Erythroblast (primary cell): ENCODE data around the gene CNEP1R1.

Source experiments
- DNase-seq, 2 experiments: peaks; one replicate each; lab custom pipeline; 2025; lab: John Stamatoyannopoulos, UW
- GATA1 ChIP-seq: IDR thresholded peaks from 2 replicates; pipeline ENCODE4 v1.6.1; 2011; ENCODE audit warnings: low read depth, mild to moderate bottlenecking, control low read depth, low read length, moderate library complexity
- POLR2A ChIP-seq: IDR thresholded peaks from 2 replicates; pipeline ENCODE4 v1.6.1; 2011; ENCODE audit warnings: mild to moderate bottlenecking, low read length

The CNEP1R1 gene

GRCh38 chr16:50024684-50025536 is at the start of gene CNEP1R1:
TSS of gene CNEP1R1 (plus strand) at chr16:50025225. CDS start at chr16:50025316, 91 bp downstream.
- TF ChIP-seq POLR2A (peak; percentile 42), GATA1 (no peak)

GRCh38 chr16:49977427-49977826 is 47.6 kb upstream of the CNEP1R1 start:
- no peak for DNase-seq
- TF ChIP-seq GATA1: no peak
- no peak for TF ChIP-seq POLR2A

More at GRCh38 chr16:50024684-50025536, at the start of gene CNEP1R1:
- peak; percentile 98 for DNase-seq

- no peak for DNase-seq
- TF ChIP-seq GATA1 (no peak), POLR2A (no peak)
Measured at GRCh38 chr16:49978569-49979326, 46.3 kb upstream of the CNEP1R1 start.

- no peak for TF ChIP-seq GATA1
- no peak for TF ChIP-seq POLR2A
- DNase-seq: no peak
Measured at GRCh38 chr16:49980166-49980565, 44.9 kb upstream of the CNEP1R1 start.

GRCh38 chr16:49986351-49987124 is 38.5 kb upstream of the CNEP1R1 start:
- TF ChIP-seq POLR2A (no peak), GATA1 (no peak)
- DNase-seq: no peak

- no peak for DNase-seq
- no peak for TF ChIP-seq GATA1
- TF ChIP-seq POLR2A: no peak
Measured at GRCh38 chr16:49987381-49987780, 37.6 kb upstream of the CNEP1R1 start.

- no peak for TF ChIP-seq POLR2A
- TF ChIP-seq GATA1: no peak
- DNase-seq: no peak
Measured at GRCh38 chr16:49992825-49993224, 32.2 kb upstream of the CNEP1R1 start.

- no peak for TF ChIP-seq POLR2A
- no peak for TF ChIP-seq GATA1
Measured at GRCh38 chr16:49993579-49993978, 31.4 kb upstream of the CNEP1R1 start.

GRCh38 chr16:49994006-49994405 is 31.0 kb upstream of the CNEP1R1 start:
- TF ChIP-seq POLR2A: no peak
- no peak for TF ChIP-seq GATA1
- no peak for DNase-seq

More at GRCh38 chr16:49993579-49993978, 31.4 kb upstream of the CNEP1R1 start:
- DNase-seq: no peak

GRCh38 chr16:49995720-49996119 is 29.3 kb upstream of the CNEP1R1 start:
- no peak for DNase-seq
- TF ChIP-seq GATA1 (no peak), POLR2A (no peak)

- DNase-seq: no peak
- TF ChIP-seq POLR2A: no peak
- TF ChIP-seq GATA1: no peak
Measured at GRCh38 chr16:49997721-49998251, 27.2 kb upstream of the CNEP1R1 start.

GRCh38 chr16:49998991-49999390 is 26.0 kb upstream of the CNEP1R1 start:
- DNase-seq: no peak
- TF ChIP-seq POLR2A (no peak), GATA1 (no peak)

GRCh38 chr16:50001144-50001543 is 23.9 kb upstream of the CNEP1R1 start:
- no peak for TF ChIP-seq POLR2A
- no peak for TF ChIP-seq GATA1
- DNase-seq: no peak
